Liver (tissue), 3 donors: ENCODE measurements around the gene TSEN2.

Experiments
- ATF3 ChIP-seq: IDR thresholded peaks from 2 replicates; pipeline ENCODE4 v1.6.1; 2016; ENCODE audit warnings: antibody characterized with exemption
- CTCF ChIP-seq: fragments of 150-350 bp; IDR thresholded peaks from 2 replicates; pipeline ENCODE4 v1.5.1; 2017; ENCODE audit warnings: improper control_type of control experiment, low read depth, low read length; ENCODE audit not compliant: missing input control
- JUND ChIP-seq, 2 donors: IDR thresholded peaks; 2 replicates each; pipeline ENCODE4 v1.6.1; 2016; ENCODE audit warnings: antibody characterized with exemption in 2 of 2
- SP1 ChIP-seq: IDR thresholded peaks from 2 replicates; pipeline ENCODE4 v1.6.1; 2018; ENCODE audit warnings: antibody characterized with exemption, mild to moderate bottlenecking
- TF ChIP-seq, protein P1 (sequence below): IDR thresholded peaks from 2 replicates; pipeline ENCODE4 v1.6.1; 2016; ENCODE audit warnings: antibody characterized with exemption
- TF ChIP-seq, protein P2 (sequence below): IDR thresholded peaks from 2 replicates; pipeline ENCODE4 v1.6.1; 2016; ENCODE audit warnings: antibody characterized with exemption
- donor health status: healthy.
- donor health status: healthy.

DNA sequence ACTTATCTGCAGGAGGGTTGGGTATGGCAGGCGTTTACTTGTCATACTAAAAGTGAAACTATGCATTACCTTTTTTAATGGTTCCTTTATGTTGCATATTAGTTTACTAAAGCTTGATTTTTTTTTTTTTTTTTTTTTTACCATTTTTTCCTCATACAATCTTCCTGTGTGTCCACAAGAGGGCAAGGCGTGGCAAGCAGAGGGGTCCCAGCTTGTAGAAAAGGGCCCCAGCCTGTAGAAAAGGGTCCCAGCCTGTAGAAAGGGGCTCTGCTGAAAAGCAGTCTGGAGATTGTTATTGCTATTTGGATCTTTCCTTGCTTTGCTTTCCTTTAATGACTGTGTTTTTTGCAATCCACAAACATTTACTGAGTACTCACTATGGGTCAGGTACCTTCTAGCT, 94.5 kb downstream of the TSEN2 start:
- no peak for TF ChIP-seq CTCF
- no peak for TF ChIP-seq SP1
- TF ChIP-seq, protein P1, sequence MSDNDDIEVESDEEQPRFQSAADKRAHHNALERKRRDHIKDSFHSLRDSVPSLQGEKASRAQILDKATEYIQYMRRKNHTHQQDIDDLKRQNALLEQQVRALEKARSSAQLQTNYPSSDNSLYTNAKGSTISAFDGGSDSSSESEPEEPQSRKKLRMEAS: no peak
- TF ChIP-seq JUND (IDR thresholded peaks at IDR 0.05): no peak
- TF ChIP-seq ATF3: no peak
- TF ChIP-seq, protein P2, sequence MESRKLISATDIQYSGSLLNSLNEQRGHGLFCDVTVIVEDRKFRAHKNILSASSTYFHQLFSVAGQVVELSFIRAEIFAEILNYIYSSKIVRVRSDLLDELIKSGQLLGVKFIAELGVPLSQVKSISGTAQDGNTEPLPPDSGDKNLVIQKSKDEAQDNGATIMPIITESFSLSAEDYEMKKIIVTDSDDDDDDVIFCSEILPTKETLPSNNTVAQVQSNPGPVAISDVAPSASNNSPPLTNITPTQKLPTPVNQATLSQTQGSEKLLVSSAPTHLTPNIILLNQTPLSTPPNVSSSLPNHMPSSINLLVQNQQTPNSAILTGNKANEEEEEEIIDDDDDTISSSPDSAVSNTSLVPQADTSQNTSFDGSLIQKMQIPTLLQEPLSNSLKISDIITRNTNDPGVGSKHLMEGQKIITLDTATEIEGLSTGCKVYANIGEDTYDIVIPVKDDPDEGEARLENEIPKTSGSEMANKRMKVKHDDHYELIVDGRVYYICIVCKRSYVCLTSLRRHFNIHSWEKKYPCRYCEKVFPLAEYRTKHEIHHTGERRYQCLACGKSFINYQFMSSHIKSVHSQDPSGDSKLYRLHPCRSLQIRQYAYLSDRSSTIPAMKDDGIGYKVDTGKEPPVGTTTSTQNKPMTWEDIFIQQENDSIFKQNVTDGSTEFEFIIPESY: no peak
